Left colon (tissue), 2 donors: ENCODE measurements around the gene THOC5. TPM values are rescaled to one million over a fixed set of nuclear protein-coding genes. Genes with fewer than 3 reads are reported as not detected.

Experiments used
- ATAC-seq: fragments of 200-7000 bp; cut with Tn5 transposase; one replicate; pipeline ENCODE4 v1.9.1; 2020; ENCODE audit warnings: mild to moderate bottlenecking, moderate library complexity
- DNase-seq, 2 donors: peaks; one replicate each; pipeline ENCODE4 v3.0.0-alpha.2; 2020
- intact Hi-C, 2 donors: fragments of 100-400 bp; cut with DNase I in 1 of 2; cut with micrococcal nuclease in 1 of 2; formaldehyde crosslinking; loops; one replicate each; pipeline versions ENCODE4 v1.11.2 to v1.14.0; 2022; cut with DNase I, micrococcal nuclease
- total RNA-seq, 2 donors: library from RNA; stranded (reverse); fragmentation: NEBNext Ultra II Directional; extraction: Animal tissue kit (Norgen Biotek cat#: 25700); gene quantifications; one replicate each; pipeline ENCODE4 v1.2.1, GENCODE V29; 2021
- donor health status: DM: no; HTN: no; CAD: no.
- donor health status: DM: yes; HTN: yes; CAD: no.

Gene THOC5
- total RNA-seq, 2 donors from 2014 or later, result 20.8 to 21.1 TPM

- ATAC-seq, result no peak
Observed at GRCh38 chr22:29456211-29456671, 97.3 kb downstream of the THOC5 start.

More at GRCh38 chr22:29456211-29456671, 97.3 kb downstream of the THOC5 start:
- intact Hi-C loops, result no loop called here
- DNase-seq, result no peak

Other genes starting within 250 kb of the THOC5 start
- 10 to 100 TPM; 19.7 to 32.3 TPM for gene GAS2L1, start 247.1 kb downstream of the THOC5 start, total RNA-seq
- gene RASL10A, start 238.1 kb downstream of the THOC5 start, total RNA-seq, result 1 to 10 TPM; 1.1 to 1.7 TPM
- gene AP1B1, start 165.2 kb downstream of the THOC5 start, total RNA-seq, result 100 to 1,000 TPM in 1 of 2 donors, 10 to 100 TPM in 1; 96.3 to 100 TPM
- not detected for gene RFPL1, start 115.2 kb downstream of the THOC5 start, total RNA-seq
- gene NEFH, start 73.5 kb downstream of the THOC5 start, total RNA-seq, result under 1 TPM; 0.12 to 0.34 TPM
- 10 to 100 TPM; 50.2 to 60.1 TPM for gene NIPSNAP1, start 27.4 kb upstream of the THOC5 start, total RNA-seq
- gene NF2, start 49.9 kb upstream of the THOC5 start, total RNA-seq, result 10 to 100 TPM; 38.2 to 41.5 TPM
- gene CABP7, start 166.2 kb upstream of the THOC5 start, total RNA-seq, result under 1 TPM in 1 of 2 donors, not detected in 1; 0.12 TPM
- 10 to 100 TPM; 12.7 TPM for gene ZMAT5, start 213.2 kb upstream of the THOC5 start, total RNA-seq
- 100 to 1,000 TPM; 157 to 198 TPM for gene UQCR10, start 213.6 kb upstream of the THOC5 start, total RNA-seq